Loucy (cell line): ENCODE data around the gene PHLDB2.

Experiments used
- H2AFZ ChIP-seq: fragments of 200-600 bp; sonication (generic); 2 replicates; pipeline ENCODE4 v1.6.0; 2016; ENCODE audit warnings: antibody characterized with exemption, mild to moderate bottlenecking, low read length, moderate library complexity
- H3F3A ChIP-seq: fragments of 200-600 bp; 2 replicates; pipeline ENCODE4 v1.6.0; 2016; ENCODE audit warnings: antibody characterized with exemption, low read depth, mild to moderate bottlenecking
- H3K27me3 ChIP-seq: fragments of 200-600 bp; sonication (generic); 2 replicates; pipeline ENCODE4 v1.6.1; 2014; ENCODE audit warnings: low read length, mild to moderate bottlenecking; ENCODE audit not compliant: insufficient read depth, poor library complexity, severe bottlenecking
- H3K36me3 ChIP-seq: fragments of 200-600 bp; sonication (generic); 2 replicates; pipeline ENCODE4 v1.6.1; 2016; ENCODE audit warnings: low read length; ENCODE audit not compliant: insufficient read depth
- H3K4me1 ChIP-seq: fragments of 200-600 bp; sonication (generic); 2 replicates; pipeline ENCODE4 v1.5.1; 2014; ENCODE audit warnings: low read length, mild to moderate bottlenecking; ENCODE audit not compliant: insufficient read depth, poor library complexity, severe bottlenecking
- H3K4me2 ChIP-seq: fragments of 200-600 bp; sonication (generic); 2 replicates; pipeline ENCODE4 v1.6.0; 2014; ENCODE audit warnings: antibody characterized with exemption, low read length, low read depth, mild to moderate bottlenecking; ENCODE audit not compliant: poor library complexity, severe bottlenecking
- H3K4me3 ChIP-seq: fragments of 200-600 bp; sonication (generic); 2 replicates; pipeline ENCODE4 v1.5.1; 2014; ENCODE audit warnings: low read length, mild to moderate bottlenecking, mixed read lengths; ENCODE audit not compliant: poor library complexity, severe bottlenecking
- H3K79me2 ChIP-seq: fragments of 200-600 bp; sonication (generic); 2 replicates; pipeline ENCODE4 v1.6.1; 2014; ENCODE audit warnings: low read length; ENCODE audit not compliant: insufficient read depth
- H3K9ac ChIP-seq: fragments of 200-600 bp; sonication (generic); 2 replicates; pipeline ENCODE4 v1.6.0; 2014; ENCODE audit warnings: mild to moderate bottlenecking, low read depth, low read length, moderate library complexity; ENCODE audit not compliant: poor library complexity, severe bottlenecking
- H3K9me2 ChIP-seq: fragments of 200-600 bp; sonication (generic); replicated peaks from 2 replicates; pipeline ENCODE4 v1.6.1; 2016; ENCODE audit warnings: low read depth, low read length, mixed read lengths
- H3K9me3 ChIP-seq: fragments of 200-600 bp; sonication (generic); 2 replicates; pipeline ENCODE4 v1.6.1; 2014; ENCODE audit warnings: mild to moderate bottlenecking, antibody characterized with exemption, low read length, low read depth; ENCODE audit not compliant: insufficient read depth
- H4K20me1 ChIP-seq: fragments of 200-600 bp; sonication (generic); 2 replicates; pipeline ENCODE4 v1.6.0; 2014; ENCODE audit warnings: antibody characterized with exemption, low read length, mild to moderate bottlenecking; ENCODE audit not compliant: insufficient read depth, poor library complexity, severe bottlenecking
- CTCF ChIP-seq: fragments of 200-600 bp; sonication (generic); conservative IDR thresholded peaks from 2 replicates; pipeline ENCODE4 v1.5.1; 2014; ENCODE audit warnings: mild to moderate bottlenecking, antibody characterized with exemption, low read length
- EZH2phosphoT487 ChIP-seq: fragments of 200-600 bp; IDR thresholded peaks from 2 replicates; pipeline ENCODE4 v1.6.1; 2018; ENCODE audit warnings: antibody characterized with exemption, mild to moderate bottlenecking, moderate library complexity, borderline replicate concordance

PHLDB2 gene

GRCh38 chr3:111822804-111823203 is 36.3 kb upstream of the PHLDB2 start:
- Histone ChIP-seq H3K9me3 (no peaks in the 10 kb centered on the region), H3K4me3 (no peak overlapping the region), H2AFZ (no peak overlapping the region), H3K27me3 (no peaks in the 10 kb centered on the region), H3K9ac (no peak overlapping the region), H3K4me1 (peaks cover 5% of the 10 kb centered on the region), H3K9me2 (no peaks in the 10 kb centered on the region), H3K79me2 (no peaks in the 10 kb centered on the region), H3K4me2 (no peak overlapping the region), H3K36me3 (no peaks in the 10 kb centered on the region), H4K20me1 (no peaks in the 10 kb centered on the region), H3F3A (no peaks in the 10 kb centered on the region)
- TF ChIP-seq EZH2phosphoT487, result no peak
- no peak for TF ChIP-seq CTCF

- Histone ChIP-seq H4K20me1 (no peaks in the 10 kb centered on the region), H3K36me3 (no peaks in the 10 kb centered on the region), H3K9ac (no peak overlapping the region), H3K4me1 (peaks cover 5% of the 10 kb centered on the region), H3K79me2 (no peaks in the 10 kb centered on the region), H2AFZ (no peak overlapping the region), H3K9me2 (no peaks in the 10 kb centered on the region), H3F3A (no peaks in the 10 kb centered on the region), H3K9me3 (no peaks in the 10 kb centered on the region), H3K4me3 (no peak overlapping the region), H3K27me3 (no peaks in the 10 kb centered on the region), H3K4me2 (no peak overlapping the region)
- TF ChIP-seq EZH2phosphoT487 (no peak), CTCF (no peak)
Measured at GRCh38 chr3:111823341-111823855, 35.7 kb upstream of the PHLDB2 start.

GRCh38 chr3:111824351-111824750 is 34.7 kb upstream of the PHLDB2 start:
- TF ChIP-seq EZH2phosphoT487, result no peak
- TF ChIP-seq CTCF, result no peak
- no peak overlapping the region for H3K9ac ChIP-seq

More at GRCh38 chr3:111824351-111824750, 34.7 kb upstream of the PHLDB2 start:
- no peaks in the 10 kb centered on the region for H3K9me3 ChIP-seq
- no peaks in the 10 kb centered on the region for H4K20me1 ChIP-seq
- H2AFZ ChIP-seq, result no peak overlapping the region
- H3K9me2 ChIP-seq, result no peaks in the 10 kb centered on the region
- no peaks in the 10 kb centered on the region for H3K27me3 ChIP-seq
- no peak overlapping the region for H3K4me3 ChIP-seq
- no peak overlapping the region for H3K4me2 ChIP-seq
- H3K79me2 ChIP-seq, result no peaks in the 10 kb centered on the region
- H3K36me3 ChIP-seq, result no peaks in the 10 kb centered on the region
- no peaks in the 10 kb centered on the region for H3F3A ChIP-seq
- peaks cover 5% of the 10 kb centered on the region for H3K4me1 ChIP-seq
